ENCODE results near the gene NEK11.

DNA sequence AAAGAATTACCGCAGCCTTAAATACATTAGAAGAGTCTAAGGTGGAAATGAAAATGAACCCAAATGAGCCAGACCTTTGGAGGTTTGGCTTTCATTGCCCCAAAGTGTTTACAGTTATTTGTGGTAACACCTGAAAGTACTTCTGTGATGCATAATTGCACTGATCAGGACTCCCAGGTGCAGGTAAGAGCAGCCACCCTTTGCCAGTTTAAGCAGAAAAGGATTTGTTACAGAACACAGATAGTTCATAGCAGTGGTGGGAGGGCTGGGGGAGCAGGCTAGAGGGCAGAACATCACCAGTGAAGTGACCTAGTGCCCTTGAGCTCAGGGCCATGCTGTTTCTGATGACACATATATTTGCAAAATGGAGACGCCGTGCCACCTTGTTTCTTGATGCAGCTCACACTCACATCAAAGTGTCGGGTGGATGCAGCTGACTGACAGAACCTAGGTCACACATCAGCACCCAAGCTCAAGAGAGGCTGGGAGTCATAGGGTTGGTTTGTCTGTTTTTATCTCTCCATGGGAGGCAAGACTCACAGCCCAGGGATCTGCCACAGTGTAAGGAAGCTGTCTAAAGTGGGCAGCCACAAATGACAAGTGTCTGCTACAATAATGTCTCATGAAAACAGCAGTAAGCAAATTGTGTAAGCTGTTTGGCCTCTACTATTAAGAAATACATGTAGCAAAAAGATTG is 49.1 kb downstream of the NEK11 start:
- TF ChIP-seq, protein P1, sequence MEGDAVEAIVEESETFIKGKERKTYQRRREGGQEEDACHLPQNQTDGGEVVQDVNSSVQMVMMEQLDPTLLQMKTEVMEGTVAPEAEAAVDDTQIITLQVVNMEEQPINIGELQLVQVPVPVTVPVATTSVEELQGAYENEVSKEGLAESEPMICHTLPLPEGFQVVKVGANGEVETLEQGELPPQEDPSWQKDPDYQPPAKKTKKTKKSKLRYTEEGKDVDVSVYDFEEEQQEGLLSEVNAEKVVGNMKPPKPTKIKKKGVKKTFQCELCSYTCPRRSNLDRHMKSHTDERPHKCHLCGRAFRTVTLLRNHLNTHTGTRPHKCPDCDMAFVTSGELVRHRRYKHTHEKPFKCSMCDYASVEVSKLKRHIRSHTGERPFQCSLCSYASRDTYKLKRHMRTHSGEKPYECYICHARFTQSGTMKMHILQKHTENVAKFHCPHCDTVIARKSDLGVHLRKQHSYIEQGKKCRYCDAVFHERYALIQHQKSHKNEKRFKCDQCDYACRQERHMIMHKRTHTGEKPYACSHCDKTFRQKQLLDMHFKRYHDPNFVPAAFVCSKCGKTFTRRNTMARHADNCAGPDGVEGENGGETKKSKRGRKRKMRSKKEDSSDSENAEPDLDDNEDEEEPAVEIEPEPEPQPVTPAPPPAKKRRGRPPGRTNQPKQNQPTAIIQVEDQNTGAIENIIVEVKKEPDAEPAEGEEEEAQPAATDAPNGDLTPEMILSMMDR (IDR thresholded peaks at IDR 0.05) = no peak
- no peak for TF ChIP-seq POLR2A (IDR thresholded peaks at IDR 0.05)
- TF ChIP-seq POLR2AphosphoS5 (IDR thresholded peaks at IDR 0.05) = no peak
